H9 (cell line): ENCODE data around the gene SLC6A7. TPM values are rescaled to one million over a fixed set of nuclear protein-coding genes. Genes with fewer than 3 reads are reported as not detected.

Source experiments
- DNase-seq: peaks from one replicate; pipeline ENCODE4 v3.0.0-alpha.2; 2017
- H2AFZ ChIP-seq: one replicate; pipeline ENCODE4 v1.6.1; 2013; ENCODE audit warnings: mild to moderate bottlenecking, low read length, control low read depth, moderate library complexity
- H2AK5ac ChIP-seq: 2 replicates; pipeline ENCODE4 v1.6.1; 2013; ENCODE audit warnings: low read length, control low read depth, mixed read lengths; ENCODE audit not compliant: insufficient read length
- H2BK120ac ChIP-seq: one replicate; pipeline ENCODE4 v1.6.1; 2013; ENCODE audit warnings: low read depth, mild to moderate bottlenecking, low read length, control low read depth, inconsistent platforms; ENCODE audit not compliant: poor library complexity, severe bottlenecking
- H2BK12ac ChIP-seq: 2 replicates; pipeline ENCODE4 v1.6.1; 2013; ENCODE audit warnings: low read length, control low read depth, mixed read lengths, low read depth; ENCODE audit not compliant: insufficient read length
- H2BK15ac ChIP-seq: 2 replicates; pipeline ENCODE4 v1.6.1; 2013; ENCODE audit warnings: low read depth, low read length, control low read depth
- H2BK20ac ChIP-seq: one replicate; pipeline ENCODE4 v1.6.1; 2013; ENCODE audit warnings: low read depth, mild to moderate bottlenecking, low read length, control low read depth, inconsistent platforms; ENCODE audit not compliant: poor library complexity, severe bottlenecking
- H2BK5ac ChIP-seq: 2 replicates; pipeline ENCODE4 v1.6.1; 2013; ENCODE audit warnings: low read length, control low read depth, mixed read lengths; ENCODE audit not compliant: insufficient read length
- H3K14ac ChIP-seq: 2 replicates; pipeline ENCODE4 v1.6.1; 2013; ENCODE audit warnings: low read length, control low read depth; ENCODE audit not compliant: insufficient read depth
- H3K18ac ChIP-seq: 2 replicates; pipeline ENCODE4 v1.6.1; 2013; ENCODE audit warnings: low read depth, mild to moderate bottlenecking, mixed read lengths, low read length, control low read depth; ENCODE audit not compliant: insufficient read length
- H3K23ac ChIP-seq: 2 replicates; pipeline ENCODE4 v1.6.1; 2013; ENCODE audit warnings: low read length, control low read depth, mixed read lengths, low read depth; ENCODE audit not compliant: insufficient read length
- H3K23me2 ChIP-seq: 2 replicates; pipeline ENCODE4 v1.6.1; 2013; ENCODE audit warnings: low read depth, mild to moderate bottlenecking, mixed read lengths, low read length, control low read depth; ENCODE audit not compliant: insufficient read length, poor library complexity, severe bottlenecking
- H3K27ac ChIP-seq: 2 replicates; pipeline ENCODE4 v1.5.1; 2013; ENCODE audit warnings: low read length, control low read depth, mixed read lengths, low read depth; ENCODE audit not compliant: insufficient read length
- H3K27me3 ChIP-seq: 2 replicates; pipeline ENCODE4 v1.6.1; 2013; ENCODE audit warnings: low read length, control low read depth, inconsistent platforms; ENCODE audit not compliant: insufficient read depth
- H3K4ac ChIP-seq: 2 replicates; pipeline ENCODE4 v1.6.1; 2013; ENCODE audit warnings: low read depth, mild to moderate bottlenecking, control low read depth, inconsistent platforms, low read length, moderate library complexity
- H3K4me1 ChIP-seq: 2 replicates; pipeline ENCODE4 v1.6.1; 2013; ENCODE audit warnings: low read length, control low read depth, inconsistent platforms; ENCODE audit not compliant: insufficient read depth
- H3K4me2 ChIP-seq: 2 replicates; pipeline ENCODE4 v1.6.1; 2013; ENCODE audit warnings: low read length, control low read depth, mixed read lengths; ENCODE audit not compliant: insufficient read length, insufficient read depth
- H3K56ac ChIP-seq: 2 replicates; pipeline ENCODE4 v1.6.1; 2013; ENCODE audit warnings: low read depth, mild to moderate bottlenecking, mixed read lengths, low read length, control low read depth; ENCODE audit not compliant: insufficient read length
- H3K79me1 ChIP-seq: 2 replicates; pipeline ENCODE4 v1.6.1; 2013; ENCODE audit warnings: low read depth, mild to moderate bottlenecking, moderate library complexity, low read length, control low read depth, inconsistent platforms; ENCODE audit not compliant: insufficient read depth, poor library complexity, severe bottlenecking
- H3K79me2 ChIP-seq: 2 replicates; pipeline ENCODE4 v1.6.1; 2013; ENCODE audit warnings: low read length, control low read depth, inconsistent platforms; ENCODE audit not compliant: insufficient read depth
- H3K9ac ChIP-seq: 2 replicates; pipeline ENCODE4 v1.6.1; 2013; ENCODE audit warnings: low read length, control low read depth, mixed read lengths; ENCODE audit not compliant: insufficient read length; ENCODE audit errors: extremely low read depth
- H3K9me3 ChIP-seq: one replicate; pipeline ENCODE4 v1.6.1; 2013; ENCODE audit warnings: low read depth, low read length, inconsistent platforms; ENCODE audit not compliant: control insufficient read depth
- H3T11ph ChIP-seq: one replicate; pipeline ENCODE4 v1.6.1; 2013; ENCODE audit warnings: mild to moderate bottlenecking, low read length, control low read depth, inconsistent platforms
- H4K20me1 ChIP-seq: one replicate; pipeline ENCODE4 v1.6.1; 2013; ENCODE audit not compliant: control insufficient read depth, insufficient read length, insufficient read depth
- H4K5ac ChIP-seq: 2 replicates; pipeline ENCODE4 v1.6.1; 2013; ENCODE audit warnings: low read depth, mild to moderate bottlenecking, mixed read lengths, low read length, control low read depth; ENCODE audit not compliant: insufficient read length
- H4K8ac ChIP-seq: replicated peaks from 2 replicates; pipeline ENCODE4 v1.6.1; 2013; ENCODE audit warnings: low read length, control low read depth, mixed read lengths, low read depth; ENCODE audit not compliant: insufficient read length
- H4K91ac ChIP-seq: 2 replicates; pipeline ENCODE4 v1.6.1; 2013; ENCODE audit warnings: low read depth, mild to moderate bottlenecking, moderate library complexity, mixed read lengths, low read length, control low read depth; ENCODE audit not compliant: insufficient read length
- H3K27ac Mint-ChIP-seq, 3 experiments: 2 replicates in 2 of 3; 3 replicates in 1 of 3; pipeline ENCODE4 v1.8.0; 2020 to 2021; ENCODE audit warnings: mixed read lengths in 3 of 3, mild to moderate bottlenecking in 1 of 3, moderate library complexity in 1 of 3
- H3K27me3 Mint-ChIP-seq: 2 replicates; pipeline ENCODE4 v1.8.0; 2021; ENCODE audit warnings: low read depth, mild to moderate bottlenecking, moderate library complexity, mixed read lengths
- H3K36me3 Mint-ChIP-seq, 3 experiments: 2 replicates in 2 of 3; 3 replicates in 1 of 3; pipeline ENCODE4 v1.8.0; 2020 to 2021; ENCODE audit warnings: low read depth in 3 of 3, mixed read lengths in 3 of 3; ENCODE audit not compliant: insufficient read depth in 1 of 3
- H3K4me1 Mint-ChIP-seq, 2 experiments: 2 replicates each; pipeline ENCODE4 v1.8.0; 2020; ENCODE audit warnings: mixed read lengths in 2 of 2
- H3K4me3 Mint-ChIP-seq, 2 experiments: 2 replicates in 1 of 2; 3 replicates in 1 of 2; pipeline ENCODE4 v1.8.0; 2020 to 2021; ENCODE audit warnings: mild to moderate bottlenecking in 2 of 2, mixed read lengths in 2 of 2, moderate library complexity in 1 of 2
- H3K9me3 Mint-ChIP-seq, 2 experiments: 2 replicates in 1 of 2; 3 replicates in 1 of 2; pipeline ENCODE4 v1.8.0; 2020; ENCODE audit warnings: mild to moderate bottlenecking in 2 of 2, mixed read lengths in 2 of 2, moderate library complexity in 1 of 2
- WGBS: extraction: QIAGEN DNeasy Blood & Tissue Kit; methylation state at CpG from one replicate; pipeline ENCODE4 v1.1.7; 2013; ENCODE audit warnings: missing lambda C conversion rate, low lambda C conversion rate, mixed read lengths; ENCODE audit not compliant: insufficient read length; ENCODE audit errors: extremely low coverage; 5-methylcytosine and 5-hydroxymethylcytosine counted together
- total RNA-seq: library from RNA; stranded (reverse); gene quantifications from 2 replicates; pipeline ENCODE4 v1.2.1, GENCODE V29; 2021
- TF ChIP-seq, protein P1 (sequence below): fragments of 200-600 bp; sonication (generic); conservative IDR thresholded peaks from 3 replicates; pipeline ENCODE4 v1.8.0; 2021; ENCODE audit warnings: antibody characterized with exemption, mild to moderate bottlenecking

The SLC6A7 gene
- total RNA-seq, 1 experiment from 2014 or later: not detected

DNA sequence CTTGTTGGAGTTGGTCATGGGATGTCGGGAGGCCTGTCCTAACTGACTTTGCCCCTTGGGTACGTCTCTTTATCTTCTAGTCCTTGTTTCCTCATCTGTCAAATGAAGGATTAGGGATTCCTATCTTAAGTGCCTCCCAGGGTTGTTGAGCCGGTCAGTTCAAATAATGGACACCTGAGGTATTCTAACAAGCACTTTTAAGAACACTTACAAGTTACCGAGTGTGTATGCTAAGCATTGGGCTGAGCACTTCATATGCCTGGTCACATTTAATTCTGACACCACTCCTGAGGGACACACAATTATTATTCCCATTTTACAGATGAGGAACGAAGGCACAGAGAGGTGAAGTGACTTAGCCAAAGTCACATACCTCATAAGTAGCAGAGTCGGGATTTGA is 62.6 kb downstream of the SLC6A7 start:
- Histone ChIP-seq H3K9ac (no peak overlapping the region), H3K14ac (0 out of 2 replicates have a peak overlapping the region, but pooled peaks have one; percentile 18), H4K8ac (no peak overlapping the region), H2BK20ac (no peak overlapping the region), H3K56ac (no peak overlapping the region), H3T11ph (no peak overlapping the region), H2BK120ac (no peak overlapping the region), H3K23ac (no peak overlapping the region), H3K4ac (no peak overlapping the region), H2BK5ac (no peak overlapping the region), H2AK5ac (no peak overlapping the region), H3K18ac (no peak overlapping the region), H2AFZ (no peak overlapping the region), H4K20me1 (no peaks in the 10 kb centered on the region), H3K4me2 (no peak overlapping the region), H3K9me3 (no peaks in the 10 kb centered on the region), H3K79me2 (no peaks in the 10 kb centered on the region), H4K5ac (no peak overlapping the region), H3K4me1 (no peaks in the 10 kb centered on the region; the same call in 1 of the 2 replicates), H3K27ac (no peak overlapping the region), H4K91ac (no peak overlapping the region), H3K23me2 (no peaks in the 10 kb centered on the region), H3K27me3 (no peaks in the 10 kb centered on the region), H2BK15ac (no peak overlapping the region), H3K79me1 (no peaks in the 10 kb centered on the region), H2BK12ac (no peak overlapping the region)
- TF ChIP-seq, protein P1, sequence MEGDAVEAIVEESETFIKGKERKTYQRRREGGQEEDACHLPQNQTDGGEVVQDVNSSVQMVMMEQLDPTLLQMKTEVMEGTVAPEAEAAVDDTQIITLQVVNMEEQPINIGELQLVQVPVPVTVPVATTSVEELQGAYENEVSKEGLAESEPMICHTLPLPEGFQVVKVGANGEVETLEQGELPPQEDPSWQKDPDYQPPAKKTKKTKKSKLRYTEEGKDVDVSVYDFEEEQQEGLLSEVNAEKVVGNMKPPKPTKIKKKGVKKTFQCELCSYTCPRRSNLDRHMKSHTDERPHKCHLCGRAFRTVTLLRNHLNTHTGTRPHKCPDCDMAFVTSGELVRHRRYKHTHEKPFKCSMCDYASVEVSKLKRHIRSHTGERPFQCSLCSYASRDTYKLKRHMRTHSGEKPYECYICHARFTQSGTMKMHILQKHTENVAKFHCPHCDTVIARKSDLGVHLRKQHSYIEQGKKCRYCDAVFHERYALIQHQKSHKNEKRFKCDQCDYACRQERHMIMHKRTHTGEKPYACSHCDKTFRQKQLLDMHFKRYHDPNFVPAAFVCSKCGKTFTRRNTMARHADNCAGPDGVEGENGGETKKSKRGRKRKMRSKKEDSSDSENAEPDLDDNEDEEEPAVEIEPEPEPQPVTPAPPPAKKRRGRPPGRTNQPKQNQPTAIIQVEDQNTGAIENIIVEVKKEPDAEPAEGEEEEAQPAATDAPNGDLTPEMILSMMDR: no peak
- no CpG with 5 or more reads among the region's 6 CpGs for WGBS
- no peaks in the 10 kb centered on the region for H3K9me3 Mint-ChIP-seq
- no peak overlapping the region for H3K4me3 Mint-ChIP-seq
- no peak overlapping the region for H3K27ac Mint-ChIP-seq
- peaks cover 5 to 14% of the 10 kb centered on the region in 2 experiments for H3K4me1 Mint-ChIP-seq
- no peaks in the 10 kb centered on the region; a peak in 1 of 7 replicates for H3K36me3 Mint-ChIP-seq
- H3K27me3 Mint-ChIP-seq: peaks cover 2% of the 10 kb centered on the region; the same call in 1 of the 2 replicates
- DNase-seq: no peak
